CD4-positive, alpha-beta memory T cell (primary cell): ENCODE results near the gene CIZ1. TPM values are rescaled to one million over a fixed set of nuclear protein-coding genes. Genes with fewer than 3 reads are reported as not detected.

Source experiments
- CTCF ChIA-PET: fragments of 350-600 bp; sonication (Branson Sonifier 250); formaldehyde crosslinking; loops from one replicate; lab custom pipeline; 2021; ENCODE audit warnings: inconsistent platforms; ENCODE audit not compliant: partially characterized antibody; lab: Charles Lee
- POLR2A ChIA-PET: fragments of 350-600 bp; sonication (Branson Sonifier 250); formaldehyde crosslinking; loops from one replicate; lab custom pipeline; 2021; ENCODE audit not compliant: partially characterized antibody; lab: Charles Lee
- DNase-seq, 5 donors: peaks; one replicate each; pipeline versions ENCODE4 v3.0.0 to v3.0.0-alpha.2; 2020 to 2022; ENCODE audit warnings: mixed read lengths in 1 of 5
- H3K27ac ChIP-seq: one replicate; pipeline ENCODE4 v1.7.0; 2013; ENCODE audit warnings: low read depth, low read length
- H3K27me3 ChIP-seq: 2 replicates; pipeline ENCODE4 v1.7.0; 2013; ENCODE audit warnings: mild to moderate bottlenecking, low read length, moderate library complexity; ENCODE audit not compliant: insufficient read depth
- H3K36me3 ChIP-seq: 2 replicates; pipeline ENCODE4 v1.7.0; 2013; ENCODE audit warnings: mild to moderate bottlenecking, low read length, moderate library complexity; ENCODE audit not compliant: insufficient read depth
- H3K4me1 ChIP-seq: 2 replicates; pipeline ENCODE4 v1.7.0; 2013; ENCODE audit warnings: mild to moderate bottlenecking, low read length, moderate library complexity; ENCODE audit not compliant: insufficient read depth
- H3K4me3 ChIP-seq, 2 donors: one replicate each; pipeline ENCODE4 v1.7.0; 2013; ENCODE audit warnings: low read length in 2 of 2, mild to moderate bottlenecking in 1 of 2
- H3K9me3 ChIP-seq, 2 donors: one replicate each; pipeline ENCODE4 v1.7.0; 2013; ENCODE audit warnings: low read length in 2 of 2, control low read depth in 1 of 2; ENCODE audit not compliant: control insufficient read depth in 1 of 2
- H3K27ac Mint-ChIP-seq, 7 donors: one replicate each; pipeline ENCODE4 v1.8.0; 2020 to 2021; ENCODE audit warnings: mixed read lengths in 7 of 7, mild to moderate bottlenecking in 6 of 7, inconsistent platforms in 3 of 7, moderate library complexity in 3 of 7
- H3K27me3 Mint-ChIP-seq, 2 donors: one replicate each; pipeline ENCODE4 v1.8.0; 2020 to 2021; ENCODE audit warnings: mixed read lengths in 2 of 2
- H3K36me3 Mint-ChIP-seq, 2 donors: one replicate each; pipeline ENCODE4 v1.8.0; 2020 to 2021; ENCODE audit warnings: mixed read lengths in 2 of 2, inconsistent platforms in 1 of 2, mild to moderate bottlenecking in 1 of 2
- H3K4me1 Mint-ChIP-seq, 4 donors: one replicate each; pipeline ENCODE4 v1.8.0; 2020 to 2021; ENCODE audit warnings: mixed read lengths in 4 of 4, mild to moderate bottlenecking in 1 of 4
- H3K4me3 Mint-ChIP-seq, 8 donors: one replicate each; pipeline ENCODE4 v1.8.0; 2020 to 2021; ENCODE audit warnings: mixed read lengths in 8 of 8, mild to moderate bottlenecking in 7 of 8, moderate library complexity in 6 of 8, inconsistent platforms in 3 of 8
- H3K9me3 Mint-ChIP-seq, 8 donors: one replicate each; pipeline ENCODE4 v1.8.0; 2020 to 2021; ENCODE audit warnings: mixed read lengths in 8 of 8, mild to moderate bottlenecking in 5 of 8, inconsistent platforms in 3 of 8, moderate library complexity in 1 of 8
- intact Hi-C: fragments of 100-400 bp; cut with micrococcal nuclease; formaldehyde crosslinking; loops from one replicate; pipeline ENCODE4 v1.15.1; 2023
- polyA plus RNA-seq, 2 donors: library from polyadenylated mRNA; unstranded; fragments of 300-500 nt; fragmentation: Illumina TruSeq; gene quantifications; one replicate each; pipeline ENCODE4 v1.2.3, GENCODE V29; 2021
- total RNA-seq, 2 experiments: library from RNA; stranded (reverse); gene quantifications; one replicate each; pipeline ENCODE4 v1.2.3, GENCODE V29; 2021

The CIZ1 gene
- total and polyA plus RNA-seq, 4 experiments from 2014 or later: 3.1 to 165 (median 97.3) TPM

DNA sequence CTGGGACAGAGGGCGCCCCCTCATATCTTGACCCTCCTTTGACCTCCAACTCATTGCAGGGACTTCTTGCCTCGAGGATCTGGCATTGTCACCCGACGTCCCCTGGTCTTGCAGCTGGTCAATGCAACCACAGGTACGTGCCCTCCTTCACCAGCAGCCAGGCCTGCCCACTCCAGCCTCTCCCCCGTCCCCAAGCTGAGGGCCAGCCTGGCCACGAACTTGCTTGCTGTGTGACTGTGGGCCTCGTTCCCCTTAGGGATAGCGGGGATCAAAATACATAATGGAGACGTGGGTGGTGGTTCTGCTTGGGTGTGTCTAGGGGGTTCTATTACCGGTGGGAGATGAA is 26.8 kb upstream of the CIZ1 start:
- peak overlapping the region in 6 of 7 donors; percentile 54 to 93 (median 79) for H3K27ac Mint-ChIP-seq
- Histone ChIP-seq H3K27ac (no peak overlapping the region), H3K4me1 (peaks cover 15% of the 10 kb centered on the region), H3K9me3 (no peaks in the 10 kb centered on the region), H3K4me3 (peak overlapping the region; percentile 31 to 39), H3K36me3 (no peaks in the 10 kb centered on the region), H3K27me3 (no peaks in the 10 kb centered on the region)
- intact Hi-C loops: loop anchor here (1.0 kb wide), 2 partner anchors 15 to 32 kb away; partner anchors contain the start of gene DNM1
- DNase-seq: no peak
- CTCF ChIA-PET: interaction anchor here (2.0 kb wide), 1 partner anchor 27 kb away, joined by 4 read pairs; no protein-coding TSS in a partner anchor
- H3K4me3 Mint-ChIP-seq: peak overlapping the region; percentile 63 to 92 (median 82)
- no peaks in the 10 kb centered on the region for H3K9me3 Mint-ChIP-seq
- H3K27me3 Mint-ChIP-seq: no peaks in the 10 kb centered on the region
- POLR2A ChIA-PET: interaction anchor here (1.0 to 1.7 kb wide), 3 partner anchors 32 to 59 kb away, joined by 4 to 13 read pairs (median 8); partner anchors contain the start of genes BBLN, GOLGA2 and SWI5
- H3K4me1 Mint-ChIP-seq: peaks cover 7 to 17% (median 12%) of the 10 kb centered on the region in 4 donors
- H3K36me3 Mint-ChIP-seq: no peaks in the 10 kb centered on the region

DNA sequence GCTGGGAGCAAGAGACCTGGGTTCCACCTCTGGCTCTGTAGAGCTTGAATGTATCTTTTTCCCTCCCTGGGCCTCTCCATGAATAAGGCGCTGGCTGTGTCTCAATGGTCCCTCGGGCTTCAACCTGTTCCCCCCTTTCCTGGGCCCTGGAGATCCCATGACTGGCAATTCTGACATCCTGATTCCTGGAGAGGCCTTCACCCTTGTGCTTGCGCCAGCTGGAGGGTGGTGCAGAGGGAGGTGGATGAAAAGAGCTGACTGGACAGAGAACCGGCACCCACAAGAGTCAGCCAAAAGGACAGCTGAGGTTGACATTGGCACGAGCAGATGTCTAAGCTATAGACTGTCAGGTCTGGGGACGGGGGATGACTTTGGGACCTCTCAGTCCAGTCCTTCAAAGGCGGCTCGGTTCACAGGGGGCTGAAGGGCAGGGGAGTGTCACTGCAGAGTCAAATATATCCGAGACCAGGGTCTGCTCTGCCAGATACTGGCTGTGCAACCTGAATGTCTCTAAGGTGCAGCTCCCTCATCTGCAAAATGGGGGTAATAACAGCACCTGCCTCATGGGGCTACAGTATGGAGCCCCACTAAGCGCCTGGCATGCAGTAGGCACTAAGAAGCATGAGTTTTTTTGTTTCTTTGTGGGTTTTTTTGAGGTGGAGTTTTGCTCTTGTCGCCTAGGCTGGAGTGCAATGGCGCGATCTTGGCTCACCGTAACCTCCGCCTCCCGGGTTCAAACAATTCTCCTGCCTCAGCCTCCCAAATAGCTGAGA is 25.6 kb upstream of the CIZ1 start:
- POLR2A ChIA-PET: interaction anchor here (0.6 to 1.0 kb wide), 2 partner anchors 57 to 425 kb away, joined by 4 read pairs; partner anchors contain the start of gene BBLN
- Mint-ChIP-seq H3K36me3 (no peaks in the 10 kb centered on the region), H3K4me1 (peaks cover 7 to 17% (median 12%) of the 10 kb centered on the region in 4 donors), H3K9me3 (no peaks in the 10 kb centered on the region), H3K27ac (no peak overlapping the region), H3K4me3 (peak overlapping the region in 1 of 8 donors; percentile 17), H3K27me3 (peaks cover 0 to 5% of the 10 kb centered on the region in 2 donors)
- Histone ChIP-seq H3K4me1 (peaks cover 15% of the 10 kb centered on the region), H3K27ac (no peak overlapping the region), H3K4me3 (no peak overlapping the region), H3K36me3 (no peaks in the 10 kb centered on the region), H3K9me3 (no peaks in the 10 kb centered on the region), H3K27me3 (no peaks in the 10 kb centered on the region)
- no peak for DNase-seq
- CTCF ChIA-PET: interaction anchor here (0.6 to 1.5 kb wide), 2 partner anchors 17 to 347 kb away, joined by 3 read pairs; no protein-coding TSS in a partner anchor
- intact Hi-C loops: no loop called here

DNA sequence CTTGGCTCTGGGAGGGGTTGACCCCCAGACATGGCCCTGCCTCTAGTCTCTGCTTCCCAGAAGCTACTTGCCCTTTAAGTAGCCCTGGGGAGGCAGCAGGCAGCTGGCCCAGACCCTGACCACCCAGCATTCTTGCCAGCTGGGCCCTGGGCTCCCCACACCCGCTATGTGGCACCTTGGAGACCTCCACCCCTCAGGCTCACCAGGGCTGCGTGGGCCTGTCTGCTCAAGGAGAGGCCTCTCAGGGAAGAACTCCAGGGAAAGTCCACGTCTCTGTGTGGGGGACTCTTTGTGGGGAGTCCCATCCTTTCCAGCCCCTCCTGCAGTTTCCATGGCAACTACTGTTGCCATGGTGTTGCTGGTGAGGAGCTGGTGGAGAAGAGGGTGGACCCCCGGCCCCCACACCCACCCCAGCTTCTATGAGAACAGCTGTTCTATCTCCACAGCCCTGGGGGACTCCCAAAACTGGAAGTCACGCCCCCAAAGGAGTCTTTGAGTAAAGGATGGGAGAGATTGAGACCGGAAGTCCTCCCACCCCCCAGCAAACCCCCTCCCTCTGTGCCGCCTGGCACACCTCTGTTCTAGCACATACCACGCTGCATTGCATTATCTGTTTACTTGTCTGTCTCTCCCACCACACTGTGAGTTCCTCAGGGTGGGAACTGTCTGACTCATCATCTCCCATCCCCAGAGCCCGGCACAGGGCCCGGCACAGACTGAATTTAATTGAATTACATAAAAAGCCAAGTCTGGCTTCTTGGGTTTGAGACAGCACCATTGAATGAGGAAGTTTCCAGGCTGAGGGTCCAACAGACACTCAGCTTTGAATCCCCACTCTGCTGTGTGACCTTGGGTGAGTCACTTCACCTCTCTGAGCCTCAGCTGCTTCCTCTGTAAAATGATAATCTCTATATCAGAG is 24.4 kb upstream of the CIZ1 start:
- Mint-ChIP-seq H3K27ac (no peak overlapping the region), H3K27me3 (peaks cover 0 to 5% of the 10 kb centered on the region in 2 donors), H3K4me3 (no peak overlapping the region), H3K9me3 (no peaks in the 10 kb centered on the region), H3K36me3 (no peaks in the 10 kb centered on the region), H3K4me1 (peaks cover 7 to 17% (median 11%) of the 10 kb centered on the region in 4 donors)
- ChIA-PET CTCF (interaction anchor here (0.6 kb wide), 1 partner anchor 346 kb away, joined by 3 read pairs; no protein-coding TSS in a partner anchor), POLR2A (no interaction called here)
- peaks cover 15% of the 10 kb centered on the region for H3K4me1 ChIP-seq
- H3K36me3 ChIP-seq: no peaks in the 10 kb centered on the region
- H3K4me3 ChIP-seq: no peak overlapping the region
- no peaks in the 10 kb centered on the region for H3K9me3 ChIP-seq
- intact Hi-C loops: no loop called here
- H3K27ac ChIP-seq: no peak overlapping the region
- H3K27me3 ChIP-seq: no peaks in the 10 kb centered on the region
- no peak for DNase-seq

DNA sequence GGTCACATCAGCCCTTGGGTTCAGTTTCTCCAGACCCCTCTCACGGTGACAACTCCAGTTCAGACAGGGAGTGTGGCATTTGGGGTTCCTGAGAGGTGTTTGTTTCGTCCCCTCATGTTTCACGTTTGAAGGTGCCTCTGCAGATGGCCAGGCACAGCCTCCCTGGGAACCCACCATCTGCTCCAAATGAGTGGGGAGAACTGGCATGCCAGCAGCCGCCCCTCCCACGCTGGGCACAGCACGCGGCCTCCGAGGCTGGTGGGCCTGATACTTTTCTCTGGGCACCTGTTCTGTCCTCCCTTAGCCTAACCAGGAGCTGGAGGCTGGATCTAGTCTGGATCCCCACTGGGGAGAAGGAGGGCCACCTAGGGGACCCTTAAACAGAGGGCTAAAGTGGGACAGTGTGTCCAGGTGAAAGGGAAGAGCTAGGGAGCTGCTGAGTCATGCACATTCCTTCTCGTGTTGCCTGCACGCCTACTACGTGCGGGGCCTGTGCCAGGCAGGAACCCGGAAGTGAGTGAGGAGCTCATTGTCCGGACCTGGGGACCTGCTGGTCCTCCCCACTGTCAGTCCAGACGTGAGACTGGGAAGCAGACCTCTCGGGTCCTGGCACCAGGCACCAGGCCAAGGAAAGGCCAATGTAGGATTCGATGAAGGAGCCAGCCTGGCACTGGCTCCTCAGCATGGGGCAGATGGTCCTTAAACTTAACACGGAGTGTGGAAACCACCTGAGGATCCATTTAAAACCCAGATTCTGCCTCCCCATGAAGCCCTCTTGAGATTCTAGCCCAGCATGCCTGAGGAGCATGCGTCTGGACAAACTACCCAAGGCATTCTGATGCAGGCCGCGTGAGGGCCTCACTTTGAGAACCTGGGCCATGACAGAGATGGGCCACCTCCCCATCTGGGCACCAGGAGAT is 23.5 kb upstream of the CIZ1 start:
- Histone ChIP-seq H3K36me3 (no peaks in the 10 kb centered on the region), H3K4me1 (peaks cover 15% of the 10 kb centered on the region), H3K4me3 (no peak overlapping the region), H3K9me3 (no peaks in the 10 kb centered on the region), H3K27me3 (no peaks in the 10 kb centered on the region), H3K27ac (no peak overlapping the region)
- CTCF ChIA-PET: interaction anchor here (1.5 kb wide), 1 partner anchor 81 kb away, joined by 3 read pairs; no protein-coding TSS in a partner anchor
- POLR2A ChIA-PET: no interaction called here
- Mint-ChIP-seq H3K27me3 (peaks cover 0 to 5% of the 10 kb centered on the region in 2 donors), H3K36me3 (no peaks in the 10 kb centered on the region), H3K9me3 (no peaks in the 10 kb centered on the region), H3K4me1 (peaks cover 7 to 17% (median 11%) of the 10 kb centered on the region in 4 donors), H3K4me3 (no peak overlapping the region), H3K27ac (no peak overlapping the region)
- intact Hi-C loops: no loop called here
- no peak for DNase-seq

DNA sequence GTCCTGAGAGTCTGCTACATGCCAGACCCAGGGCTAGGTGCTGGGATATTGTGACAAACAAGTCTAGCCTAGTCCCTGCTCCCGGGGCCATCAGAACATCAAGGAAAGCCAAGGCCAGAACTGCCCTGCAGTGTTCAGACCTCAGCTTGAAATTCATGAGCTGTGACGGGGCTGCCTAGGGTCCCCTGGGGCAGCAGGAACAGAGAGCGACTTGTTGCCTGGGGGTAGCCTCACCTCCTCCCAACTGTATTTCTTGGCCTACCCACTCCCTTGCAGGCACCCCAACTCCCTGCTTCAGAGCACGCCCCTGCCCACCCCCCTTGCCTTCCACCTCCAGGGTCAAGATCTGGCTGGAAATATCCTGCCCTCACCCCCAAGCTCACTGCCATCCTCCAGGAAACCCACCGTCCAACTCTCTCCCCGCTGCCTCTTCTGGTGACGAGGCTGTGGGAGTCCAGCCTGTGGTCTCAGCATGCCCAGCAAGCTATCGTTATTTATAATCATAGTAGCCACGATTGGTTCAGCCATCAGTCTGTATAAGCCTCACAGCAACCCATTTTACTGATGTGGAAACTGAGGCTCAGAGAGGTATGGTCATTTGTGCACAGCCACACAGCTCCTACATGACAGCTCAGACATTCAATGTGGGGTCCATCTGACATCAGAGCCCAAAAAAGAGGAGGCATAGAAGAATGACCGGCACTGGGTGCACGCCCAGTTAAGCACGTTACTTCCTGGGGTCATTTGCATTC is 22.6 kb upstream of the CIZ1 start:
- ChIA-PET CTCF (interaction anchor here (1.5 kb wide), 1 partner anchor 82 kb away, joined by 3 read pairs; no protein-coding TSS in a partner anchor), POLR2A (no interaction called here)
- Mint-ChIP-seq H3K27me3 (peaks cover 0 to 5% of the 10 kb centered on the region in 2 donors), H3K27ac (no peak overlapping the region), H3K36me3 (no peaks in the 10 kb centered on the region), H3K4me3 (no peak overlapping the region), H3K9me3 (no peaks in the 10 kb centered on the region), H3K4me1 (peaks cover 7 to 14% (median 10%) of the 10 kb centered on the region in 4 donors)
- Histone ChIP-seq H3K27ac (no peak overlapping the region), H3K27me3 (no peaks in the 10 kb centered on the region), H3K9me3 (no peaks in the 10 kb centered on the region), H3K36me3 (no peaks in the 10 kb centered on the region), H3K4me1 (peaks cover 11% of the 10 kb centered on the region), H3K4me3 (no peak overlapping the region)
- intact Hi-C loops: no loop called here
- no peak for DNase-seq

DNA sequence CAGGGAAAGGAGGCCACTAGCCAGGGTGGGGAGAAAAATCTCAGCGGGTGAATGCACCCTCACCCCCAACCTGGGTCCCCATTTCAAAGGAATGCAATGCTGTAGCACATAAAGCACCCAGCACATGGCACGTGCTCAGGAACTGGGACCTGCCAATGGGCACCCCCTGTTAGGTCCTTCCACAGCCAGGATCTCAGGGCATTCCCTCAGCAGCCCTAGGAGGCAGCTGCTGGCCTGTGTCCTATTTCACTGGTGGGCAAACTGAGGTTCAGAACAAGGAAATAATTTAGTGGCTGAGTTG is 20.6 kb upstream of the CIZ1 start:
- intact Hi-C loops: no loop called here
- Mint-ChIP-seq H3K4me1 (no peaks in the 10 kb centered on the region), H3K27ac (no peak overlapping the region), H3K36me3 (no peaks in the 10 kb centered on the region), H3K27me3 (peaks cover 0 to 6% of the 10 kb centered on the region in 2 donors), H3K9me3 (no peaks in the 10 kb centered on the region), H3K4me3 (peak overlapping the region in 1 of 8 donors; percentile 52)
- CTCF ChIA-PET: no interaction called here
- Histone ChIP-seq H3K27me3 (no peaks in the 10 kb centered on the region), H3K9me3 (no peaks in the 10 kb centered on the region), H3K36me3 (no peaks in the 10 kb centered on the region), H3K4me3 (no peak overlapping the region), H3K27ac (no peak overlapping the region), H3K4me1 (no peaks in the 10 kb centered on the region)
- no peak for DNase-seq
- POLR2A ChIA-PET: no interaction called here
